ENCODE results near the gene CTTNBP2. TPM values are rescaled to one million over a fixed set of nuclear protein-coding genes. Genes with fewer than 3 reads are reported as not detected.

CTTNBP2 gene, protein sequence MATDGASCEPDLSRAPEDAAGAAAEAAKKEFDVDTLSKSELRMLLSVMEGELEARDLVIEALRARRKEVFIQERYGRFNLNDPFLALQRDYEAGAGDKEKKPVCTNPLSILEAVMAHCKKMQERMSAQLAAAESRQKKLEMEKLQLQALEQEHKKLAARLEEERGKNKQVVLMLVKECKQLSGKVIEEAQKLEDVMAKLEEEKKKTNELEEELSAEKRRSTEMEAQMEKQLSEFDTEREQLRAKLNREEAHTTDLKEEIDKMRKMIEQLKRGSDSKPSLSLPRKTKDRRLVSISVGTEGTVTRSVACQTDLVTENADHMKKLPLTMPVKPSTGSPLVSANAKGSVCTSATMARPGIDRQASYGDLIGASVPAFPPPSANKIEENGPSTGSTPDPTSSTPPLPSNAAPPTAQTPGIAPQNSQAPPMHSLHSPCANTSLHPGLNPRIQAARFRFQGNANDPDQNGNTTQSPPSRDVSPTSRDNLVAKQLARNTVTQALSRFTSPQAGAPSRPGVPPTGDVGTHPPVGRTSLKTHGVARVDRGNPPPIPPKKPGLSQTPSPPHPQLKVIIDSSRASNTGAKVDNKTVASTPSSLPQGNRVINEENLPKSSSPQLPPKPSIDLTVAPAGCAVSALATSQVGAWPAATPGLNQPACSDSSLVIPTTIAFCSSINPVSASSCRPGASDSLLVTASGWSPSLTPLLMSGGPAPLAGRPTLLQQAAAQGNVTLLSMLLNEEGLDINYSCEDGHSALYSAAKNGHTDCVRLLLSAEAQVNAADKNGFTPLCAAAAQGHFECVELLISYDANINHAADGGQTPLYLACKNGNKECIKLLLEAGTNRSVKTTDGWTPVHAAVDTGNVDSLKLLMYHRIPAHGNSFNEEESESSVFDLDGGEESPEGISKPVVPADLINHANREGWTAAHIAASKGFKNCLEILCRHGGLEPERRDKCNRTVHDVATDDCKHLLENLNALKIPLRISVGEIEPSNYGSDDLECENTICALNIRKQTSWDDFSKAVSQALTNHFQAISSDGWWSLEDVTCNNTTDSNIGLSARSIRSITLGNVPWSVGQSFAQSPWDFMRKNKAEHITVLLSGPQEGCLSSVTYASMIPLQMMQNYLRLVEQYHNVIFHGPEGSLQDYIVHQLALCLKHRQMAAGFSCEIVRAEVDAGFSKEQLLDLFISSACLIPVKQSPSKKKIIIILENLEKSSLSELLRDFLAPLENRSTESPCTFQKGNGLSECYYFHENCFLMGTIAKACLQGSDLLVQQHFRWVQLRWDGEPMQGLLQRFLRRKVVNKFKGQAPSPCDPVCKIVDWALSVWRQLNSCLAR (N-terminal part only)
- 17.4 and 25.5 TPM in 2 replicates for total RNA-seq (ENCODE audit: low replicate concordance)

DNA sequence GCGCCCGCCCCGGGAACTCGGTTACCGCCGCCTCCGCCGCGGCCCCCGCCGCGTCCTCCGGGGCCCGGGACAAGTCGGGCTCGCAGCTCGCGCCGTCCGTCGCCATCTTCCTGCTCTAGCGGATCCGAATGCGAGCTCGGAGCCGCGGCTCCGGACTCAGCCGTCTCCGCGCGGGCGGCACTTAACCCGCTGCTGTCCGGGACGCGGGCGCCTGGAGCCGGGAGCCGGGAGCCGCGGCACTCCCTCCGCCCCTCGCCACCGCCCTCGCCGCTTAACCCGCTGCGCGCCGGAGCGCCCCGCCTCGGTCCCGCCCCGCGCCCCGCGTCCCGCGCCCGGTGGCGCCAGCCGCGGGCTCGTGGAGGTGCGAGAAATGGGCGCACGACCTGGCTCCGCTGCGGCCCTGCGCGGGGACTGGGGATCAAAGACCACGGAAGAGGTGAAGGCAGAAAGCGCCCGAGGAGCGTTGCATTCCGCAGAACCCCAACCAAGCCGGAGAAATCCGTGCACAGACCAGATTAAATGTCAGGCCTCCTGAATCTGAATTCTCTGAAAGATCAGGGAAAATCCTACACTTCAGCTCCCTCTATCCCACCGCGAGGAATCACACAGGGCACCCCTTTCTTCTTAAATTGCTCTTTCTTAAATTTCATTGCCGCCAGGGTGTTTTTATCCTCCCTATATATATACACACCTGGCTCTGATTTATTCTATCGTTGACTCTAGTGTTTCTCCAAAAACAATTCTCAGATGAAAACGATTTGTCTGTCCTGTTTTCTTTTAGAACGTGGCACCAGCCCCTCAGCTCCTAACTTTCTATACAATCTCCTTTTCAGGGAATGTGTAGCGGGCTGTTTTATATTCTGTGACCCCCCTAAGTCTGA is at the start of gene CTTNBP2:
Gene CTTNBP2 (minus strand): TSS at position 132 of the 881 bp plus-strand sequence. CDS start 26 bp downstream, at position 106.
- DNase-seq (ENCODE audit: low spot score), result peak; percentile 90
- no peaks in the 10 kb centered on the region for H3K9me3 ChIP-seq (ENCODE audit: low read depth)
- H3K27me3 Mint-ChIP-seq (ENCODE audit: insufficient read depth, low read depth), result peaks cover 6% of the 10 kb centered on the region
- no peak for TF ChIP-seq EZH2phosphoT487 (IDR thresholded peaks at IDR 0.05)
- TF ChIP-seq, protein P1, sequence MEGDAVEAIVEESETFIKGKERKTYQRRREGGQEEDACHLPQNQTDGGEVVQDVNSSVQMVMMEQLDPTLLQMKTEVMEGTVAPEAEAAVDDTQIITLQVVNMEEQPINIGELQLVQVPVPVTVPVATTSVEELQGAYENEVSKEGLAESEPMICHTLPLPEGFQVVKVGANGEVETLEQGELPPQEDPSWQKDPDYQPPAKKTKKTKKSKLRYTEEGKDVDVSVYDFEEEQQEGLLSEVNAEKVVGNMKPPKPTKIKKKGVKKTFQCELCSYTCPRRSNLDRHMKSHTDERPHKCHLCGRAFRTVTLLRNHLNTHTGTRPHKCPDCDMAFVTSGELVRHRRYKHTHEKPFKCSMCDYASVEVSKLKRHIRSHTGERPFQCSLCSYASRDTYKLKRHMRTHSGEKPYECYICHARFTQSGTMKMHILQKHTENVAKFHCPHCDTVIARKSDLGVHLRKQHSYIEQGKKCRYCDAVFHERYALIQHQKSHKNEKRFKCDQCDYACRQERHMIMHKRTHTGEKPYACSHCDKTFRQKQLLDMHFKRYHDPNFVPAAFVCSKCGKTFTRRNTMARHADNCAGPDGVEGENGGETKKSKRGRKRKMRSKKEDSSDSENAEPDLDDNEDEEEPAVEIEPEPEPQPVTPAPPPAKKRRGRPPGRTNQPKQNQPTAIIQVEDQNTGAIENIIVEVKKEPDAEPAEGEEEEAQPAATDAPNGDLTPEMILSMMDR (IDR thresholded peaks at IDR 0.05), result peak; percentile 26
- no peak for TF ChIP-seq EZH2 (IDR thresholded peaks at IDR 0.05)
- H3F3A ChIP-seq (ENCODE audit: low read depth), result peaks cover 38% of the 10 kb centered on the region
- peaks cover 62% of the 10 kb centered on the region for H3K4me1 ChIP-seq
- H3K9me3 Mint-ChIP-seq, result no peaks in the 10 kb centered on the region
- peak within 1 kb of the TSS; percentile 99 for H3K4me3 ChIP-seq
- no peaks in the 10 kb centered on the region for H3K36me3 Mint-ChIP-seq
- peaks cover 47% of the 10 kb centered on the region for H3K79me2 ChIP-seq (ENCODE audit: low read depth)
- H3K4me3 Mint-ChIP-seq, result peak within 1 kb of the TSS; percentile 94
- H4K20me1 ChIP-seq (ENCODE audit: low read depth), result peaks cover 30% of the 10 kb centered on the region
- peaks cover 28% of the 10 kb centered on the region for H3K4me1 Mint-ChIP-seq
- no peak within 1 kb of the TSS for H3K27ac Mint-ChIP-seq
- peak within 1 kb of the TSS; percentile 40 for H3K27ac ChIP-seq
- peak within 1 kb of the TSS; percentile 62 for H3K9ac ChIP-seq
- peak within 1 kb of the TSS; percentile 97 for H3K4me2 ChIP-seq
- H2AFZ ChIP-seq (replicated peaks), result peak within 1 kb of the TSS; percentile 96
- H3K36me3 ChIP-seq, result no peaks in the 10 kb centered on the region
- no peaks in the 10 kb centered on the region for H3K27me3 ChIP-seq

DNA sequence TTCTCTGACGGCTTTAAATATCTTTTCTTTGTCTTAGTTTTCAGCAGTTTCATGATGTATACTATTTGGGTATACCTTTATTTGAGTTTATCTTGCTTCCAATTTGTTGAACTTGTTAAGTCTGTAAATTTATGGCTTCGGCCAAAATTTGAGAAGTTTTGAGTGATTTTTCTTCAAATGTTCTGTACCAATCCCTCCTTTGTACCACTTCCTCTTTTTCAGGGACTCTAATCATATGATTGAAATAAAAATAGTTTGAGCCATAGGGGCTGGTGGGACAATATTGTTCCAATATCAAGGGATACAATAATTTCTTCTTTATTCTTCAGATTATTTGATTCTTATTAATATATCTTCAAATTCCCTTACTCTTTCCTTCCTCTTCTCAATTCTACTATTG is 43.1 kb upstream of the CTTNBP2 start:
- H3K4me1 Mint-ChIP-seq, result no peaks in the 10 kb centered on the region

More for the DNA sequence above, 43.1 kb upstream of the CTTNBP2 start:
- H3K4me2 ChIP-seq, result no peak overlapping the region
- peaks cover 6% of the 10 kb centered on the region for H3K9me3 Mint-ChIP-seq
- H3K9me3 ChIP-seq (ENCODE audit: low read depth), result no peaks in the 10 kb centered on the region
- no peaks in the 10 kb centered on the region for H3F3A ChIP-seq (ENCODE audit: low read depth)
- no peak overlapping the region for H2AFZ ChIP-seq (replicated peaks)
- peaks cover 5% of the 10 kb centered on the region for H3K27me3 Mint-ChIP-seq (ENCODE audit: insufficient read depth, low read depth)
- DNase-seq (ENCODE audit: low spot score), result no peak
- H3K4me1 ChIP-seq, result no peaks in the 10 kb centered on the region
- no peak overlapping the region for H3K9ac ChIP-seq
- no peak overlapping the region for H3K27ac ChIP-seq
- no peak overlapping the region for H3K4me3 Mint-ChIP-seq
- H4K20me1 ChIP-seq (ENCODE audit: low read depth), result no peaks in the 10 kb centered on the region
- TF ChIP-seq EZH2 (IDR thresholded peaks at IDR 0.05) (no peak), EZH2phosphoT487 (IDR thresholded peaks at IDR 0.05) (no peak)
- TF ChIP-seq, protein P1 (IDR thresholded peaks at IDR 0.05), result no peak
- no peaks in the 10 kb centered on the region for H3K27me3 ChIP-seq
- H3K36me3 ChIP-seq, result no peaks in the 10 kb centered on the region
- H3K79me2 ChIP-seq (ENCODE audit: low read depth), result no peaks in the 10 kb centered on the region
- no peak overlapping the region for H3K4me3 ChIP-seq
- no peak overlapping the region for H3K27ac Mint-ChIP-seq
- H3K36me3 Mint-ChIP-seq, result no peaks in the 10 kb centered on the region
